SH-SY5Y (cell line): ENCODE measurements around the gene SMC4.

Experiments
- GATA2 ChIP-seq: IDR thresholded peaks from 2 replicates; pipeline ENCODE4 v1.6.1; 2011; ENCODE audit warnings: mild to moderate bottlenecking, low read depth, low read length
- GATA3 ChIP-seq: IDR thresholded peaks from 2 replicates; pipeline ENCODE4 v1.6.1; 2011; ENCODE audit warnings: low read depth, mild to moderate bottlenecking, low read length, moderate library complexity

GRCh38 chr3:160368804-160369203 lies 30.6 kb upstream of the SMC4 start:
- TF ChIP-seq GATA2 (no peak), GATA3 (no peak)
